Peyer's patch (tissue), 4 donors: ENCODE measurements around the gene NBAS. TPM values are rescaled to one million over a fixed set of nuclear protein-coding genes. Genes with fewer than 3 reads are reported as not detected.

Experiments used
- DNase-seq, 3 donors: peaks; one replicate each; pipeline ENCODE4 v3.0.0-alpha.2; 2017 to 2019
- H3K27ac ChIP-seq, 4 donors: fragments of 200-600 bp; sonication (generic); one replicate each; pipeline ENCODE4 v1.5.1; 2016 to 2019
- H3K27me3 ChIP-seq, 2 donors: fragments of 200-600 bp; sonication (generic); one replicate each; pipeline ENCODE4 v1.5.1; 2019
- H3K36me3 ChIP-seq, 3 donors: fragments of 200-600 bp; sonication (generic); one replicate each; pipeline ENCODE4 v1.5.1; 2016 to 2019
- H3K4me1 ChIP-seq, 4 donors: fragments of 200-600 bp; sonication (generic); one replicate each; pipeline ENCODE4 v1.5.1; 2016 to 2019
- H3K4me3 ChIP-seq, 4 donors: fragments of 200-600 bp; sonication (generic); 1 replicate in 3 of 4; 2 replicates in 1 of 4; pipeline ENCODE4 v1.5.1; 2016 to 2019; ENCODE audit warnings: mild to moderate bottlenecking in 1 of 4
- H3K9me3 ChIP-seq, 4 donors: fragments of 200-600 bp; sonication (generic); one replicate each; pipeline ENCODE4 v1.5.1; 2016 to 2019; ENCODE audit warnings: mild to moderate bottlenecking in 1 of 4
- POLR2A ChIP-seq, 2 donors: fragments of 450-650 bp; IDR thresholded peaks; one replicate each; pipeline ENCODE4 v1.5.1; 2017; ENCODE audit warnings: antibody characterized with exemption in 2 of 2, mild to moderate bottlenecking in 2 of 2, moderate library complexity in 2 of 2
- total RNA-seq, 4 donors: library from RNA; depleted of rRNA; stranded (reverse); fragments of >200 nt; gene quantifications; one replicate each; pipeline ENCODE4 v1.1.0, GENCODE V29; 2016
- TF ChIP-seq, protein P1 (sequence below), 6 experiments: fragments of 450-650 bp in 4 of 6; fragments of 200-600 bp in 2 of 6; sonication (generic) in 1 of 6; IDR thresholded peaks; one replicate each; pipeline ENCODE4 v1.5.1; 2017 to 2019; ENCODE audit warnings: antibody characterized with exemption in 6 of 6, mild to moderate bottlenecking in 3 of 6, moderate library complexity in 1 of 6

The NBAS gene
- total RNA-seq, 4 donors from 2014 or later = 43.2 to 70.2 (median 55.3) TPM

GRCh38 chr2:15126373-15126772 is 434.8 kb downstream of the NBAS start:
- no peak for DNase-seq
- Histone ChIP-seq H3K27ac (no peak overlapping the region), H3K36me3 (no peaks in the 10 kb centered on the region), H3K27me3 (no peaks in the 10 kb centered on the region), H3K4me1 (peaks cover 0 to 8% (median 0%) of the 10 kb centered on the region in 4 donors), H3K9me3 (no peaks in the 10 kb centered on the region), H3K4me3 (no peak overlapping the region)
- TF ChIP-seq, protein P1, sequence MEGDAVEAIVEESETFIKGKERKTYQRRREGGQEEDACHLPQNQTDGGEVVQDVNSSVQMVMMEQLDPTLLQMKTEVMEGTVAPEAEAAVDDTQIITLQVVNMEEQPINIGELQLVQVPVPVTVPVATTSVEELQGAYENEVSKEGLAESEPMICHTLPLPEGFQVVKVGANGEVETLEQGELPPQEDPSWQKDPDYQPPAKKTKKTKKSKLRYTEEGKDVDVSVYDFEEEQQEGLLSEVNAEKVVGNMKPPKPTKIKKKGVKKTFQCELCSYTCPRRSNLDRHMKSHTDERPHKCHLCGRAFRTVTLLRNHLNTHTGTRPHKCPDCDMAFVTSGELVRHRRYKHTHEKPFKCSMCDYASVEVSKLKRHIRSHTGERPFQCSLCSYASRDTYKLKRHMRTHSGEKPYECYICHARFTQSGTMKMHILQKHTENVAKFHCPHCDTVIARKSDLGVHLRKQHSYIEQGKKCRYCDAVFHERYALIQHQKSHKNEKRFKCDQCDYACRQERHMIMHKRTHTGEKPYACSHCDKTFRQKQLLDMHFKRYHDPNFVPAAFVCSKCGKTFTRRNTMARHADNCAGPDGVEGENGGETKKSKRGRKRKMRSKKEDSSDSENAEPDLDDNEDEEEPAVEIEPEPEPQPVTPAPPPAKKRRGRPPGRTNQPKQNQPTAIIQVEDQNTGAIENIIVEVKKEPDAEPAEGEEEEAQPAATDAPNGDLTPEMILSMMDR (IDR thresholded peaks at IDR 0.05) = no peak
- no peak for TF ChIP-seq POLR2A (IDR thresholded peaks at IDR 0.05)

GRCh38 chr2:15122915-15123314 is 438.2 kb downstream of the NBAS start:
- Histone ChIP-seq H3K4me3 (no peak overlapping the region), H3K27me3 (no peaks in the 10 kb centered on the region), H3K4me1 (peaks cover 0 to 8% (median 0%) of the 10 kb centered on the region in 4 donors), H3K36me3 (no peaks in the 10 kb centered on the region), H3K9me3 (no peaks in the 10 kb centered on the region), H3K27ac (no peak overlapping the region)
- TF ChIP-seq POLR2A (IDR thresholded peaks at IDR 0.05) = no peak
- TF ChIP-seq, protein P1 (IDR thresholded peaks at IDR 0.05) = no peak
- no peak for DNase-seq

GRCh38 chr2:15120631-15121030 is 440.5 kb downstream of the NBAS start:
- Histone ChIP-seq H3K27ac (no peak overlapping the region), H3K4me1 (no peaks in the 10 kb centered on the region), H3K9me3 (no peaks in the 10 kb centered on the region), H3K27me3 (no peaks in the 10 kb centered on the region), H3K36me3 (no peaks in the 10 kb centered on the region), H3K4me3 (no peak overlapping the region)
- no peak for TF ChIP-seq POLR2A (IDR thresholded peaks at IDR 0.05)
- TF ChIP-seq, protein P1 (IDR thresholded peaks at IDR 0.05) = no peak
- no peak for DNase-seq

GRCh38 chr2:15119722-15120175 is 441.4 kb downstream of the NBAS start:
- no peaks in the 10 kb centered on the region for H3K4me1 ChIP-seq
- H3K9me3 ChIP-seq = no peaks in the 10 kb centered on the region
- TF ChIP-seq, protein P1 (IDR thresholded peaks at IDR 0.05) = no peak
- no peak for TF ChIP-seq POLR2A (IDR thresholded peaks at IDR 0.05)
- DNase-seq = no peak
- no peaks in the 10 kb centered on the region for H3K36me3 ChIP-seq
- no peaks in the 10 kb centered on the region for H3K27me3 ChIP-seq
- H3K4me3 ChIP-seq = no peak overlapping the region
- no peak overlapping the region for H3K27ac ChIP-seq

DNA sequence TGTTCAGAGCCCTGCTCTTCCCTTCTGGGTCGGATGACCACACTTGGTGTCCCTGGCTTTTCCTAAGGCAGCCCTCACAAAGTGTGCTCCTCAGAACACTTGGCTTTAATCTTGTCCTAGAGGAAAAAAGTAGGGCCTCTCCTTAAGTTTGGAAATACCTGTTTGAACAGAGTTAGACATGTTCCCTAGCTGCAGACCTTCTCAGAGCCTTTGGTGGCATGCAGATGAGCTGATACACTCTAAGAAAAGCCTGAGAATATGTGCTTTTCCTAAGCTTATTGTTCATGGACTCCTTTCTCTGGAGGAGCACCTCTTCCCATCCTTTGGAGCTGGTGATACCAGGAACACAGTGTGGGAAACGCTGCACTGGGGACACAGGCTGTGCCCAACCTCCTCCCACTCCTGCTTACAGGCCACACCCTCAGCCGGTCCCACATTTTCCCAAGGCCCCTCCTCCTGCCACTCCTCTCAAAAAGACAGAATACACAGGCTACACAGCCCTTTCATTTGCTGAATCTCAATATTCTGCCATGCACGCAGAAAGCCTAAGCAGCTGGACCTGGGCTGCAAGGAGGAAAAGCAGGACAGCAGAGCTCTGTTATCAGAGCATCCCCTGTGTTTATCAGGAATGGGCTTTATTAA is 443.6 kb downstream of the NBAS start:
- Histone ChIP-seq H3K36me3 (no peaks in the 10 kb centered on the region), H3K27ac (no peak overlapping the region), H3K4me3 (no peak overlapping the region), H3K4me1 (no peaks in the 10 kb centered on the region), H3K9me3 (no peaks in the 10 kb centered on the region), H3K27me3 (no peaks in the 10 kb centered on the region)
- TF ChIP-seq POLR2A (IDR thresholded peaks at IDR 0.05) = no peak
- TF ChIP-seq, protein P1 (IDR thresholded peaks at IDR 0.05) = no peak
- DNase-seq = no peak

Other genes starting within 250 kb of the NBAS start
- 10 to 100 TPM; 40.0 to 90.0 (median 52.4) TPM for gene DDX1, start 30.5 kb upstream of the NBAS start, total RNA-seq